Measurements from ENCODE around the gene DOCK6.

Gene DOCK6

GRCh38 chr19:11244846-11245589 is 17.3 kb downstream of the DOCK6 start:
- DNase-seq (ENCODE audit: low read depth), result no peak

GRCh38 chr19:11243798-11244169 is 18.5 kb downstream of the DOCK6 start:
- DNase-seq (ENCODE audit: low read depth), result no peak

- DNase-seq (ENCODE audit: low read depth), result peak; percentile 69
Observed at GRCh38 chr19:11242864-11243797, 19.2 kb downstream of the DOCK6 start.

GRCh38 chr19:11242025-11242424 is 20.3 kb downstream of the DOCK6 start:
- DNase-seq (ENCODE audit: low read depth), result no peak

DNA sequence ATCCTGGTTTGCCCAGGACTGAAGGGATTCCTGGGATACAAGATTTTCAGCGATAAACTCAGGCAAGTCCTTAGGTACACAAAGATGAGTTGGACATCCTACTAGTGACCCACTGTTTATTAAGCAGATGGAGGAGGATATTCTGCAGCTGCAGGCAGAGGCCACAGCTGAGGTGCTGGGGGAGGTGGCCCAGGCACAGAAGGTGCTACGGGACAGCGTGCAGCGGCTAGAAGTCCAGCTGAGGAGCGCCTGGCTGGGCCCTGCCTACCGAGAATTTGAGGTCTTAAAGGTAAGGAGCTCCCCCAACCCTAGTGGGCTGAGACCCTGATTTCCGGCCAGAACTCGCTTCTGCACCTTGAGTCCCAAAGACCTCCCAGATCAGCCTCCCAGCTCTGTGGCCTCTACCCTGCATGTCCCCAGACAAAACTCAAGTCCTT is 22.3 kb downstream of the DOCK6 start:
- DNase-seq (ENCODE audit: low read depth), result no peak

DNA sequence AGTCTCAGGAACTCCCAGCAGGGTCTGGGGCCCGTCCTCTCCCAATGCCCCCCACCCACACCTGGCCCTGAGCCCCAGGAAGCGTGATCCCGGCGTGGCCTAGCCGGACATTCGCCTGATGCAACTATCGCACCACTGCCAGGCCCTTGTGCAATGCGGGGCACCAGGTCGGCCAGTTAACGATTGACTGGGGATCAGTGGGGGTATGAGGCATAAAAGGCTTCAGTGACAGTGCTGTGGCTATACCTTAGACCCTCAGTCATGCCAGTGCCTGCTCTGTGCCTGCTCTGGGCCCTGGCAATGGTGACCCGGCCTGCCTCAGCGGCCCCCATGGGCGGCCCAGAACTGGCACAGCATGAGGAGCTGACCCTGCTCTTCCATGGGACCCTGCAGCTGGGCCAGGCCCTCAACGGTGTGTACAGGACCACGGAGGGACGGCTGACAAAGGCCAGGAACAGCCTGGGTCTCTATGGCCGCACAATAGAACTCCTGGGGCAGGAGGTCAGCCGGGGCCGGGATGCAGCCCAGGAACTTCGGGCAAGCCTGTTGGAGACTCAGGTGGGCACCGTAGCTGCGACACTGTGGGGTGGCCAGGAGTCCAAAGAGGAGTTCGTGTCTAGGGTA is 22.8 kb downstream of the DOCK6 start, which contains the start of gene ANGPTL8:
Gene ANGPTL8 (plus strand): TSS at position 243 of the 624 bp plus-strand sequence. CDS start 19 bp downstream, at position 262.
- DNase-seq (ENCODE audit: low read depth), result no peak

DNA sequence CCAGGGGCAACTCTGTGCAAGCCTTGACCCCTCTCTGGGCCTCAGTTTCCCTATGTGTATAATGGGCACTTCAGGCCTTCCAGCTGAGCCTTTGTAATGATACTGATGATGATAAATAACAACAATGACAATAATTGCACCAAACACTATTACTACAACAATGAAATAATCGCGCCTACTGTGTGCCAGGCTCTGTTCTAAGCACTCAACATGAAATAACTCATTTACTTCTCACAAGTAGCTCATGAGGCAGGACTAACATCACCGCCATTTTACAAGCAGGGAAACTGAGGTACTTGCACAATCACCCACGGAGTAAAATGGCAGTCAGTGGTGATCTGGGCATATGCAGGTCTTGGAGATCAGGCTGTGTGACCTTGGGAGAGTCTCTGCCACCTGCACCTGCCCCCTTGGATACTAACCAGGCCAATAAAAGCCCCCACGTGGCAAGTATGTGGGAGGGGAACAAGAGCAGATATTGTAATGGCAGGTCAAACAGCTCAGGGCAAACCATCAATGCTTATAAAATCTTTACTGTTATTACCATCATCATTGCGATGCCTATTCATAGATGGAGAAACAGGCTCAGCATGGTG is 23.4 kb downstream of the DOCK6 start:
- DNase-seq (ENCODE audit: low read depth), result no peak

GRCh38 chr19:11238041-11238440 is 24.3 kb downstream of the DOCK6 start:
- DNase-seq (ENCODE audit: low read depth), result no peak

DNA sequence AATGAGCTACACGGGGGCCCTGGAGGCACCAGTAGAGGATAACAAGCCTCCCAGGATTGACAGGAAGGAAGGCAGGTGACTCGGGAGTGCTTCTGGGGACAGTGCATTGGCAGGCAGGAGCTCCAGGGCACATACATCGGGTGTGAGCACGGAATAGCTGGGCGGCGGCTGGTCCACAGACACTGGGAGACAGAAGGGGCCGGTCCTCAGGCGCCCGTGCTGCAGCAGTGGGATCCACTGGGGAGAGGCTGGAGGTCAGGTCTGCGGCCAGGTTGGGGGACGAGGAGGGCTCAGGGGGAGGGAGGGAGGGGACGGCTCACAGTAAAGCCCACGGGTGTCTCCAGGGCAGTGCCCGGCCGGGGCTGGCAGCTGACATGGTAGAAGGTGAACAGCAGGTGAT is 25.0 kb downstream of the DOCK6 start:
- no peak for DNase-seq (ENCODE audit: low read depth)

- no peak for DNase-seq (ENCODE audit: low read depth)
Observed at GRCh38 chr19:11236324-11237301, 25.7 kb downstream of the DOCK6 start.

DNA sequence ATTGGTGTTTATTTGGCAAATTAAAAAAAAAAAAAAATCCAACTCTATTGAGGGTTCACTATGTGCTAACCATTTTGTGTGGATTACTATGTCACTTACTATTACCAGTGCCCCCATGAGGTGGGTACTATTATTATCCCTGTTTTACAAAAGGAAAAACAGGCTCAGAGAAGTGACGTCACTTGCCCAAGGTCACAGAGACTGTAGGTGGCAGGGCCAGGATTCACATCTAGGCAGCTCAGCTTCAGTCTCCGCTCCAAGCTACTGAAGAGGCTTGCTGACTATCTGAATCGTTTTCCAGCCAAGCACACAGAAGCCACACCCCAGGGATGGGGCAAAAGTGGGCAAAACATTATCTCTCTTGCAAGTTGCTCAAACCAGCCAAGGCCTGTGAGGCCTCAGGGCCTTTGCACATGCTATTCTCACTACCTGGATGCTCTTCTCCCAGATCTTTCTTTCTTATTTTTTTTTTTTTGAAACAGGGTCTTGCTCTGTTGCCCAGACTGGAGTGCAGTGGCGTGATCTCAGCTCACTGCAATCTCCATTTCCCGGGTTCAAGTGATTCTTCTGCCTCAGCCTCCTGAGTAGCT is 27.7 kb downstream of the DOCK6 start:
- no peak for DNase-seq (ENCODE audit: low read depth)

GRCh38 chr19:11233073-11233472 is 29.3 kb downstream of the DOCK6 start:
- DNase-seq (ENCODE audit: low read depth), result no peak

DNA sequence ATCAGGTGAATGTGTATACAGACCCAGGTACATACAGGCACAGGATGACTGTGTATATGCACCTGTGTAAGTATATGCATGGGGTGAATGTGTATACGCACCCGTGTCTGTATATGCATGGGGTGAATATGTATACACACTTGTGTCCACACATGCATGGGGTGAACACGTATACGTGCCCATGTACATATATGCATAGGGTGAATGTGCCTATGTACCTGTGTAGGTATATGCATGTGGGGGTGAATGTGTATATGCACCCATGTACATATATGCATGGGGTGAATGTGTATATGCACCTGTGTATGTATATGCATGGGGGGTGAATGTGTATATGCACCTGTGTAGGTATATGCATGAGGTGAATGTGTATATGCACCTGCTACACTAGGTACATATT is 29.8 kb downstream of the DOCK6 start:
- DNase-seq (ENCODE audit: low read depth), result no peak

GRCh38 chr19:11230621-11231386 is 31.5 kb downstream of the DOCK6 start:
- DNase-seq (ENCODE audit: low read depth), result no peak

- DNase-seq (ENCODE audit: low read depth), result no peak
Observed at GRCh38 chr19:11227195-11227886, 35.0 kb downstream of the DOCK6 start.

GRCh38 chr19:11226716-11227166 is 35.6 kb downstream of the DOCK6 start:
- DNase-seq (ENCODE audit: low read depth), result no peak

GRCh38 chr19:11225815-11226214 is 36.5 kb downstream of the DOCK6 start:
- DNase-seq (ENCODE audit: low read depth), result no peak

GRCh38 chr19:11225172-11225571 is 37.2 kb downstream of the DOCK6 start:
- no peak for DNase-seq (ENCODE audit: low read depth)

- DNase-seq (ENCODE audit: low read depth), result no peak
Observed at GRCh38 chr19:11224429-11224828, 37.9 kb downstream of the DOCK6 start.
